Astrocyte of the cerebellum (primary cell): ENCODE results near the gene PTPRT.

Experiments
- DNase-seq: peaks from one replicate; pipeline ENCODE4 v3.0.0-alpha.2; 2011; ENCODE audit warnings: low read depth
- H3K4me3 ChIP-seq: 2 replicates; pipeline ENCODE4 v1.5.1; 2011; ENCODE audit warnings: mild to moderate bottlenecking, low read depth, low read length, moderate library complexity
- CTCF ChIP-seq: IDR thresholded peaks from 2 replicates; pipeline ENCODE4 v1.5.1; 2012; ENCODE audit warnings: low read length, low read depth, moderate library complexity, mild to moderate bottlenecking; ENCODE audit errors: missing control alignments
- in situ Hi-C: cut with HindIII; loops from 2 replicates; pipeline ENCODE4 v1.10.0; 2017; ENCODE audit warnings: low sequenced_read_pairs

PTPRT gene

DNA sequence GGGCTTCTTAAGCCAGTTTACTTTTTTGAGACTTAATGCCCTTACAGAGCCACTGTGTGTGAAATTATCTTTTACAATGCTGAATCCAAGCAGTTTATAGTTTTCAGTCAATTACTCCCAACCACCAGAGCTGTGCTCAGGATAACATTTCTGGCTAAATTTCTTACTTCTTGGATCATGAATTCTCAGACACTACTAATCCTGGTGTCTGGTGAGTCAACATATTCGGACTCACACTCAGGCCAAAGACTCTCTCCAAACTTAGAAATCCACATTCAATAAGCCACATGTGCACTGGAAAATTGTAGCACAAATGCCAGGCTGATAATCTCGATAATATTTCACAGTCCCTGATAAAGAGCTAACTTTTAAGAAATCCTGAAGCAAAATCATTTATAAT is 49.0 kb downstream of the PTPRT start:
- DNase-seq: no peak
- no peak for TF ChIP-seq CTCF
- in situ Hi-C loops: no loop called here
- H3K4me3 ChIP-seq: no peak overlapping the region

DNA sequence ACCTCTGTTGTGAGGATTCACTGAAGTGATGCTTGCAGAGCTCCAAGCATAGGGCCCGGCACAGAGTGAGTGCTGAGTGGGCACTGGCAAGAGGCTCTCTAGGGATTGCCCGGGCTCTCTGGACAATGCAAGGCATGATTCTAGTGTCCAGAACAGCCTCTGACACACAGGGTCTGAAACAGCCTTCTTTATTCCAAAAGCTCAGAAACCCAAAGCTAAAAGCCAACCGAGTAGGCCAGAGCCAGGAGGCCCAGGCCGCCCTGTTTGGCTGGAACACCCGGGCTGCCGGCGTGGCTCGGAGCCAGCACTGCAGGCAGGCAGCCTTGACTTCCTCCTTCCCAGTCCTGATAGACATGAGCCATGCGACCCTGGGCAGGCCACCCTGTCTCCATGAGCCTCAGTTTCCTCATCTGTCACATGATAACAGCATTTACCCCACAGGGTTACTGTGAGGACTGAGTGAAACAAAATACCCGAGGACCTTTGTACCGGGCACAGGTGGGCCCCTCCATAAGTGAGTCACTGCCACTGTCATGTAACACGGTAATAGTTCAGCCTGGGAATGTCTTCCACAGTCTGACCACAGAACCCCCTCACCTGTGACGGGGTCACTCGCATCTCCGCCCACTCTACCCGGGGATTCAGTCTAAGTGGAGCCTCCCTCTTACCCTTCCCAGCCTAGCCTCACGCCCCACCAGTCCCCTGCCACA is 51.5 kb downstream of the PTPRT start:
- no peak for DNase-seq
- no peak overlapping the region for H3K4me3 ChIP-seq
- TF ChIP-seq CTCF: no peak
- in situ Hi-C loops: no loop called here

GRCh38 chr20:43137160-43137559 is 52.5 kb downstream of the PTPRT start:
- no peak for DNase-seq
- in situ Hi-C loops: no loop called here
- no peak for TF ChIP-seq CTCF

GRCh38 chr20:43124241-43124640 is 65.5 kb downstream of the PTPRT start:
- no peak for TF ChIP-seq CTCF
- in situ Hi-C loops: no loop called here
- H3K4me3 ChIP-seq: no peak overlapping the region
- DNase-seq: no peak

More at GRCh38 chr20:43137160-43137559, 52.5 kb downstream of the PTPRT start:
- no peak overlapping the region for H3K4me3 ChIP-seq

GRCh38 chr20:43123180-43123579 is 66.5 kb downstream of the PTPRT start:
- in situ Hi-C loops: no loop called here
- no peak overlapping the region for H3K4me3 ChIP-seq
- TF ChIP-seq CTCF: no peak
- no peak for DNase-seq

GRCh38 chr20:43119720-43120119 is 70.0 kb downstream of the PTPRT start:
- no peak for TF ChIP-seq CTCF
- DNase-seq: no peak
- in situ Hi-C loops: no loop called here
- no peak overlapping the region for H3K4me3 ChIP-seq
